HepG2 (cell line): Measurements from ENCODE around the gene FCAMR. TPM values are rescaled to one million over a fixed set of nuclear protein-coding genes. Genes with fewer than 3 reads are reported as not detected.

Source experiments
- ATAC-seq: fragments of 200-7000 bp; cut with Tn5 transposase; 3 replicates; pipeline ENCODE4 v1.9.1; 2020; ENCODE audit warnings: mild to moderate bottlenecking, moderate library complexity
- BruUV-seq: library from RNA; stranded (reverse); fragments of 400-500 nt; replicated peaks from 2 replicates; lab custom pipeline; 2021; lab: Mats Ljungman, UMichigan
- CTCF ChIA-PET: fragments of 300-600 bp; formaldehyde crosslinking; extraction: SDS; loops from one replicate; lab custom pipeline; 2021; ENCODE audit warnings: low total read pairs, inconsistent platforms, low intra/inter-chr PET ratio; lab: Yijun Ruan, JAX
- POLR2A ChIA-PET: fragments of 350-600 bp; sonication (Branson Sonifier 250); formaldehyde crosslinking; loops from one replicate; lab custom pipeline; 2020; ENCODE audit warnings: antibody characterized with exemption, inconsistent platforms; lab: Yijun Ruan, JAX
- DNase-seq: peaks from one replicate; pipeline ENCODE4 v3.0.0-alpha.2; 2015; ENCODE audit warnings: low spot score
- FAIRE-seq: peaks from 3 replicates; lab custom pipeline; 2011; peaks lifted over from hg19 to GRCh38; lab: Jason Lieb, UNC
- H2AFZ ChIP-seq: one replicate; pipeline ENCODE4 v1.6.1; 2011; ENCODE audit warnings: low read length, inconsistent platforms
- H3K27ac ChIP-seq: fragments of 300-600 bp; 3 replicates; pipeline ENCODE4 v1.8.0; 2011; ENCODE audit warnings: mixed run types, mild to moderate bottlenecking, mixed read lengths, low read length, inconsistent platforms; ENCODE audit not compliant: insufficient read depth; ENCODE audit errors: extremely low read length
- H3K27me3 ChIP-seq, 2 experiments: fragments of 200-600 bp in 1 of 2; 2 replicates in 1 of 2; 3 replicates in 1 of 2; pipeline versions ENCODE4 v1.6.0 to v1.8.0; 2011; ENCODE audit warnings: low read length in 2 of 2, mild to moderate bottlenecking in 2 of 2, moderate library complexity in 2 of 2, inconsistent platforms in 1 of 2; ENCODE audit not compliant: insufficient read depth in 2 of 2, control insufficient read depth in 1 of 2
- H3K36me3 ChIP-seq, 2 experiments: fragments of 200-600 bp in 1 of 2; replicated peaks in 1 of 2; 2 replicates in 1 of 2; 3 replicates in 1 of 2; pipeline versions ENCODE4 v1.5.1 to v1.8.0; 2011; ENCODE audit warnings: low read length in 2 of 2, inconsistent platforms in 1 of 2; ENCODE audit not compliant: insufficient read depth in 2 of 2, control insufficient read depth in 1 of 2
- H3K4me1 ChIP-seq: 2 replicates; pipeline ENCODE4 v1.5.1; 2012; ENCODE audit warnings: low read length, inconsistent platforms; ENCODE audit not compliant: insufficient read depth
- H3K4me2 ChIP-seq: 2 replicates; pipeline ENCODE4 v1.6.0; 2011; ENCODE audit warnings: low read depth, low read length, inconsistent platforms
- H3K4me3 ChIP-seq, 3 experiments: fragments of 200-600 bp in 1 of 3; sonication (generic), shearing (Covaris generic) in 1 of 3; replicated peaks in 1 of 3; 2 replicates each; pipeline ENCODE4 v1.5.1; 2011 to 2016; ENCODE audit warnings: low read length in 3 of 3, inconsistent platforms in 2 of 3, low read depth in 2 of 3, mild to moderate bottlenecking in 2 of 3, control low read depth in 1 of 3, mixed read lengths in 1 of 3; ENCODE audit not compliant: insufficient read depth in 1 of 3
- H3K79me2 ChIP-seq: one replicate; pipeline ENCODE4 v1.6.1; 2011; ENCODE audit warnings: low read length, inconsistent platforms; ENCODE audit not compliant: insufficient read depth
- H3K9ac ChIP-seq: 2 replicates; pipeline ENCODE4 v1.6.0; 2011; ENCODE audit warnings: mild to moderate bottlenecking, low read depth, low read length, inconsistent platforms; ENCODE audit not compliant: insufficient read depth
- H3K9me3 ChIP-seq: 2 replicates; pipeline ENCODE4 v1.5.1; 2012; ENCODE audit warnings: mild to moderate bottlenecking, low read length
- H4K20me1 ChIP-seq: 2 replicates; pipeline ENCODE4 v1.6.0; 2011; ENCODE audit warnings: inconsistent platforms, mild to moderate bottlenecking, low read length, moderate library complexity; ENCODE audit not compliant: insufficient read depth
- ATF6 ChIP-seq: sonication (generic); formaldehyde crosslinking; conservative IDR thresholded peaks from 2 replicates; pipeline ENCODE4 v1.4.0; 2020; ENCODE audit warnings: missing genetic modification reagents
- ATM ChIP-seq: fragments of 450-650 bp; IDR thresholded peaks from 2 replicates; pipeline ENCODE4 v1.7.1; 2017; ENCODE audit warnings: mild to moderate bottlenecking, borderline replicate concordance
- KDM6A ChIP-seq: IDR thresholded peaks from 2 replicates; pipeline ENCODE4 v1.6.1; 2016; ENCODE audit warnings: low read depth
- MLXIP ChIP-seq: sonication (generic); formaldehyde crosslinking; IDR thresholded peaks from 2 replicates; pipeline ENCODE4 v1.9.0; 2021; ENCODE audit warnings: missing genetic modification reagents, borderline replicate concordance
- NAIF1 ChIP-seq: sonication (generic); formaldehyde crosslinking; IDR thresholded peaks from 2 replicates; pipeline ENCODE4 v1.5.0; 2020; ENCODE audit warnings: mild to moderate bottlenecking, missing genetic modification reagents, borderline replicate concordance
- NFKBIZ ChIP-seq: IDR thresholded peaks from 2 replicates; pipeline ENCODE4 v1.6.1; 2018; ENCODE audit warnings: missing genetic modification reagents, missing compliant biosample characterization
- NR2F6 ChIP-seq, 2 experiments: IDR thresholded peaks; 2 replicates each; pipeline ENCODE4 v1.6.1; 2016; ENCODE audit warnings: antibody characterized with exemption in 1 of 2, mild to moderate bottlenecking in 1 of 2
- SMARCC2 ChIP-seq: fragments of 450-650 bp; IDR thresholded peaks from 2 replicates; pipeline ENCODE4 v1.6.1; 2017; ENCODE audit warnings: antibody characterized with exemption, mild to moderate bottlenecking
- SMYD3 ChIP-seq: sonication (generic); formaldehyde crosslinking; IDR thresholded peaks from 2 replicates; pipeline ENCODE4 v1.8.1; 2023; ENCODE audit warnings: mild to moderate bottlenecking, missing genetic modification reagents
- SNAPC4 ChIP-seq: sonication (generic); formaldehyde crosslinking; IDR thresholded peaks from 2 replicates; pipeline ENCODE4 v1.4.0; 2020; ENCODE audit warnings: mild to moderate bottlenecking, missing genetic modification reagents
- ZNF713 ChIP-seq: sonication (generic); formaldehyde crosslinking; IDR thresholded peaks from 2 replicates; pipeline ENCODE4 v1.4.0; 2020; ENCODE audit warnings: mild to moderate bottlenecking, missing genetic modification reagents
- WGBS: methylation state at CpG from one replicate; pipeline ENCODE4 v1.1.6; 2017; ENCODE audit warnings: low lambda C conversion rate; 5-methylcytosine and 5-hydroxymethylcytosine counted together
- in situ Hi-C: cut with HindIII; loops from 2 replicates; pipeline ENCODE4 v1.10.0; 2017; ENCODE audit warnings: low pct_unique_long_range_greater_than_20kb; ENCODE audit not compliant: extremely low pct_ligation_motif_present
- intact Hi-C: fragments of 100-400 bp; cut with micrococcal nuclease; formaldehyde crosslinking; loops from one replicate; pipeline ENCODE4 v1.10.0; 2022; ENCODE audit not compliant: unreplicated experiment
- polyA plus RNA-seq, 8 experiments: library from polyadenylated mRNA; depleted of rRNA in 3 of 8; stranded (reverse) in 7 of 8; unstranded in 1 of 8; fragments of >200 nt; fragmentation: Illumina TruSeq in 4 of 8; extraction: Trizol in 4 of 8; gene quantifications; 2 replicates each; pipeline versions ENCODE4 v1.2.1 to v1.2.3, GENCODE V29; 2011 to 2016; ENCODE audit warnings: low read depth in 4 of 8, missing spikeins in 1 of 8, mixed read lengths in 1 of 8; ENCODE audit not compliant: insufficient read depth in 1 of 8
- total RNA-seq, 5 experiments: library from RNA; depleted of rRNA; stranded (reverse); fragments of >200 nt; fragmentation: Illumina TruSeq; extraction: Trizol; gene quantifications; 2 replicates each; pipeline ENCODE4 v1.2.3, GENCODE V29; 2016; ENCODE audit warnings: low read depth in 1 of 5

Gene FCAMR
- total and polyA plus RNA-seq, 2 of the 13 experiments (the other 11 are each of a cell fraction or from before 2014, with no cell fraction given), result not detected

- TF ChIP-seq ATF6 (CRISPR knock-in tag) (no peak), ZNF713 (no peak), ATM (no peak), SNAPC4 (no peak), KDM6A (CRISPR knock-in tag) (no peak), MLXIP (CRISPR knock-in tag) (no peak), NFKBIZ (no peak), NR2F6 (IDR thresholded peaks at IDR 0.05) (no peak), NR2F6 (CRISPR knock-in tag; IDR thresholded peaks at IDR 0.05) (no peak), SMYD3 (CRISPR knock-in tag) (no peak), SMARCC2 (no peak), NAIF1 (no peak)
- Histone ChIP-seq H3K4me1 (peaks cover 34% of the 10 kb centered on the region), H2AFZ (no peak overlapping the region), H3K4me3 (no peak overlapping the region), H3K4me2 (no peak overlapping the region), H3K27me3 (no peaks in the 10 kb centered on the region; a peak in 1 of 5 replicates), H3K79me2 (no peaks in the 10 kb centered on the region), H3K9me3 (no peaks in the 10 kb centered on the region), H3K27ac (no peak overlapping the region), H3K36me3 (no peaks in the 10 kb centered on the region), H4K20me1 (no peaks in the 10 kb centered on the region), H3K9ac (no peak overlapping the region)
- 94% methylated on average over 1 of the region's 2 CpGs for WGBS
- FAIRE-seq (peak; percentile 15), ATAC-seq (no peak; the same call in 2 of the 3 replicates), DNase-seq (no peak)
- intact Hi-C loops, result no loop called here
- CTCF ChIA-PET, result interaction anchor here (2.2 kb wide), 1 partner anchor 56 kb away, joined by 8 read pairs; no protein-coding TSS in a partner anchor
- BruUV-seq, result no TSS peak
- POLR2A ChIA-PET, result no interaction called here
- in situ Hi-C loops, result no loop called here
Measured at GRCh38 chr1:206926286-206926685, 44.0 kb downstream of the FCAMR start.
